ENCODE data around the gene XXYLT1. TPM values are rescaled to one million over a fixed set of nuclear protein-coding genes. Genes with fewer than 3 reads are reported as not detected.

The XXYLT1 gene
- total and polyA plus RNA-seq, 2 of the 8 experiments (the other 6 are each of a cell fraction or from before 2014, with no cell fraction given): 18.9 to 23.8 TPM

- peak overlapping the region; percentile 72; the same call in 1 of the 2 replicates for H4K8ac ChIP-seq (ENCODE audit: extremely low read depth, insufficient read depth, low read length)
- H2BK15ac ChIP-seq (ENCODE audit: low read length): 0 out of 2 replicates have a peak overlapping the region, but pooled peaks have one; percentile 16
- H3K4ac ChIP-seq (replicated peaks; ENCODE audit: insufficient read length, low read depth, low read length): peak overlapping the region; percentile 45
- H2BK12ac ChIP-seq (ENCODE audit: low read depth, low read length): peak overlapping the region; percentile 68; the same call in 1 of the 2 replicates
- H2BK120ac ChIP-seq (replicated peaks; ENCODE audit: low read depth, low read length): no peak overlapping the region
- H2BK5ac ChIP-seq (ENCODE audit: low read depth, low read length): peak overlapping the region; percentile 60; the same call in 1 of the 2 replicates
- H3K4me1 ChIP-seq (replicated peaks in 1 of 4; ENCODE audit: control insufficient read depth in 3 of 4, insufficient read depth in 4 of 4, low read length in 3 of 4): peaks cover 0 to 5% (median 0%) of the 10 kb centered on the region in 4 experiments; a peak in 2 of 7 replicates
- no peaks in the 10 kb centered on the region for H4K20me1 ChIP-seq (replicated peaks in 1 of 2; ENCODE audit: control insufficient read depth in 1 of 2, insufficient read depth in 2 of 2, low read length in 2 of 2)
- H3K4me3 ChIP-seq (ENCODE audit: extremely low read depth in 1 of 4, insufficient read depth in 2 of 4, low read depth in 3 of 4, low read length in 4 of 4): no peak overlapping the region
- no peak overlapping the region for H4K91ac ChIP-seq (replicated peaks; ENCODE audit: insufficient read length, low read length)
- no peak overlapping the region for H3K27ac ChIP-seq (ENCODE audit: low read depth, low read length)
- no peak overlapping the region for H2BK20ac ChIP-seq (ENCODE audit: low read length)
- WGBS, 2 experiments (ENCODE audit: extremely low coverage in 1 of 2, insufficient coverage in 1 of 2, insufficient read length in 1 of 2, insufficient replicate concordance in 2 of 2, low coverage in 1 of 2, low lambda C conversion rate in 2 of 2, missing lambda C conversion rate in 1 of 2): 91% methylated on average over 18 of the region's 18 CpGs; no CpG with 5 or more reads in 1 of the 2 experiments
- no peak overlapping the region for H2AFZ ChIP-seq (ENCODE audit: low read length)
- ChIA-PET CTCF (ENCODE audit: partially characterized antibody) (interaction anchor here (0.7 to 5.0 kb wide), 16 partner anchors 8 to 373 kb away, joined by 3 to 23 read pairs (median 3); no protein-coding TSS in a partner anchor), POLR2A (ENCODE audit: partially characterized antibody) (interaction anchor here (0.5 to 0.8 kb wide), 2 partner anchors 161 to 374 kb away, joined by 3 read pairs; no protein-coding TSS in a partner anchor)
- no peak overlapping the region for H3K56ac ChIP-seq (replicated peaks; ENCODE audit: insufficient read length, low read depth, low read length)
- FAIRE-seq (no peak), DNase-seq (ENCODE audit: low read depth in 1 of 2, low spot score in 2 of 2) (no peak)
- no peak overlapping the region for H2AK5ac ChIP-seq (ENCODE audit: low read depth, low read length)
- H3K9ac ChIP-seq (replicated peaks in 1 of 4; ENCODE audit: extremely low read depth in 1 of 4, low read depth in 3 of 4, low read length in 3 of 4): no peak overlapping the region
- no peak overlapping the region for H3K23ac ChIP-seq (ENCODE audit: insufficient read length)
- no peaks in the 10 kb centered on the region for H3K79me2 ChIP-seq (ENCODE audit: control insufficient read depth in 1 of 2, insufficient read depth in 2 of 2, low read length in 2 of 2)
- no peak overlapping the region for H3K14ac ChIP-seq (ENCODE audit: insufficient read length)
- H3K27me3 ChIP-seq (replicated peaks in 1 of 4; ENCODE audit: control insufficient read depth in 3 of 4, extremely low read depth in 1 of 4, insufficient read depth in 3 of 4, low read length in 3 of 4): no peaks in the 10 kb centered on the region
- no peak overlapping the region for H3K18ac ChIP-seq (ENCODE audit: extremely low read depth, low read length)
- H3K23me2 ChIP-seq (ENCODE audit: low read depth, low read length): no peaks in the 10 kb centered on the region
- peaks cover 0 to 3% of the 10 kb centered on the region in 2 experiments; a peak in 1 of 4 replicates for H3K9me3 ChIP-seq (ENCODE audit: insufficient read depth in 2 of 2, low read depth in 1 of 2, low read length in 1 of 2)
- H3K4me2 ChIP-seq (ENCODE audit: insufficient read depth in 1 of 2, low read depth in 2 of 2, low read length in 2 of 2): no peak overlapping the region
- no peak overlapping the region for H4K5ac ChIP-seq (ENCODE audit: insufficient read length, low read depth, low read length)
- H3K36me3 ChIP-seq (ENCODE audit: control insufficient read depth in 2 of 4, insufficient read depth in 4 of 4, low read length in 3 of 4): 0 out of 8 replicates have a peak, but pooled peaks cover 0 to under 1% (median 0%) of the 10 kb centered on the region in 4 experiments
- no peaks in the 10 kb centered on the region for H3K79me1 ChIP-seq (ENCODE audit: low read depth, low read length)
- TF ChIP-seq ASH2L (IDR thresholded peaks at IDR 0.05; ENCODE audit: low read length): no peak
- TF ChIP-seq, protein P1, sequence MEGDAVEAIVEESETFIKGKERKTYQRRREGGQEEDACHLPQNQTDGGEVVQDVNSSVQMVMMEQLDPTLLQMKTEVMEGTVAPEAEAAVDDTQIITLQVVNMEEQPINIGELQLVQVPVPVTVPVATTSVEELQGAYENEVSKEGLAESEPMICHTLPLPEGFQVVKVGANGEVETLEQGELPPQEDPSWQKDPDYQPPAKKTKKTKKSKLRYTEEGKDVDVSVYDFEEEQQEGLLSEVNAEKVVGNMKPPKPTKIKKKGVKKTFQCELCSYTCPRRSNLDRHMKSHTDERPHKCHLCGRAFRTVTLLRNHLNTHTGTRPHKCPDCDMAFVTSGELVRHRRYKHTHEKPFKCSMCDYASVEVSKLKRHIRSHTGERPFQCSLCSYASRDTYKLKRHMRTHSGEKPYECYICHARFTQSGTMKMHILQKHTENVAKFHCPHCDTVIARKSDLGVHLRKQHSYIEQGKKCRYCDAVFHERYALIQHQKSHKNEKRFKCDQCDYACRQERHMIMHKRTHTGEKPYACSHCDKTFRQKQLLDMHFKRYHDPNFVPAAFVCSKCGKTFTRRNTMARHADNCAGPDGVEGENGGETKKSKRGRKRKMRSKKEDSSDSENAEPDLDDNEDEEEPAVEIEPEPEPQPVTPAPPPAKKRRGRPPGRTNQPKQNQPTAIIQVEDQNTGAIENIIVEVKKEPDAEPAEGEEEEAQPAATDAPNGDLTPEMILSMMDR (IDR thresholded peaks at IDR 0.05; ENCODE audit: control extremely low read depth in 1 of 3, insufficient read depth in 1 of 3, low read depth in 1 of 3, low read length in 3 of 3): peak in 2 of 3 experiments; percentile 25 to 36; a peak in 2 of 4 replicates
- TF ChIP-seq POU5F1 (IDR thresholded peaks at IDR 0.05; ENCODE audit: low read depth, low read length): no peak
- TF ChIP-seq SAP30 (IDR thresholded peaks at IDR 0.05; ENCODE audit: insufficient read depth, insufficient replicate concordance, low read length): no peak
- no peak for TF ChIP-seq POLR2AphosphoS5 (IDR thresholded peaks at IDR 0.05; ENCODE audit: low read depth, low read length)
- TF ChIP-seq SIN3A (conservative IDR thresholded peaks at IDR 0.05 in 1 of 2, IDR thresholded peaks at IDR 0.05 in 1 of 2; ENCODE audit: low read depth in 1 of 2, low read length in 2 of 2): no peak
These were observed 210.2 kb downstream of the XXYLT1 start for GRCh38 chr3:195060531-195061291.
